Caco-2 (cell line): Measurements from ENCODE around the gene TACR1. TPM values are rescaled to one million over a fixed set of nuclear protein-coding genes. Genes with fewer than 3 reads are reported as not detected.
"Not testable (repeated sequence)": the region's sequence is repeated elsewhere in the genome, so short reads cannot be mapped to it uniquely, and the experiment has no call there.

ENCODE experiments used
- BruUV-seq: library from RNA; stranded (reverse); fragments of 400-500 nt; replicated peaks from 2 replicates; lab custom pipeline; 2021; lab: Mats Ljungman, UMichigan
- CTCF ChIA-PET: fragments of 300-600 bp; sonication (Branson Sonifier 250); formaldehyde crosslinking; loops from one replicate; lab custom pipeline; 2022; ENCODE audit warnings: antibody characterized with exemption; lab: Charles Lee
- POLR2A ChIA-PET: fragments of 300-600 bp; sonication (Branson Sonifier 250); formaldehyde crosslinking; loops from one replicate; lab custom pipeline; 2022; ENCODE audit warnings: antibody characterized with exemption; lab: Charles Lee
- DNase-seq, 2 experiments: peaks; one replicate each; pipeline versions ENCODE4 v3.0.0 to v3.0.0-alpha.2; 2020 to 2022
- H3K27me3 ChIP-seq: replicated peaks from 2 replicates; pipeline ENCODE4 v1.6.0; 2011; ENCODE audit warnings: low read length; ENCODE audit not compliant: control insufficient read depth, insufficient read depth
- H3K36me3 ChIP-seq: 2 replicates; pipeline ENCODE4 v1.5.1; 2011; ENCODE audit warnings: low read length; ENCODE audit not compliant: control insufficient read depth, insufficient read depth
- H3K4me1 ChIP-seq: fragments of 250-450 bp; sonication (Bioruptor Pico); 2 replicates; pipeline ENCODE4 v1.5.1; 2020; ENCODE audit warnings: mild to moderate bottlenecking
- H3K4me3 ChIP-seq: 2 replicates; pipeline ENCODE4 v1.5.1; 2011; ENCODE audit warnings: low read depth, mild to moderate bottlenecking, control low read depth, low read length
- H3K9me3 ChIP-seq: fragments of 250-450 bp; sonication (Bioruptor Pico); 2 replicates; pipeline ENCODE4 v1.5.1; 2020; ENCODE audit warnings: mild to moderate bottlenecking, moderate library complexity
- H3K27ac Mint-ChIP-seq: one replicate; pipeline ENCODE4 v1.8.0; 2022; ENCODE audit warnings: mixed read lengths; ENCODE audit not compliant: unreplicated experiment
- H3K27me3 Mint-ChIP-seq: one replicate; pipeline ENCODE4 v1.8.0; 2022; ENCODE audit warnings: mixed read lengths; ENCODE audit not compliant: insufficient read depth, unreplicated experiment
- H3K36me3 Mint-ChIP-seq: one replicate; pipeline ENCODE4 v1.8.0; 2022; ENCODE audit warnings: mild to moderate bottlenecking, mixed read lengths; ENCODE audit not compliant: insufficient read depth, unreplicated experiment
- H3K4me1 Mint-ChIP-seq: one replicate; pipeline ENCODE4 v1.8.0; 2022; ENCODE audit warnings: low read depth, mixed read lengths; ENCODE audit not compliant: unreplicated experiment
- H3K4me3 Mint-ChIP-seq: one replicate; pipeline ENCODE4 v1.8.0; 2022; ENCODE audit warnings: mild to moderate bottlenecking, moderate library complexity, mixed read lengths; ENCODE audit not compliant: unreplicated experiment
- H3K9me3 Mint-ChIP-seq: one replicate; pipeline ENCODE4 v1.8.0; 2022; ENCODE audit warnings: mixed read lengths; ENCODE audit not compliant: unreplicated experiment
- CTCF ChIP-seq, 2 experiments: fragments of 200-600 bp in 1 of 2; IDR thresholded peaks; 1 replicate in 1 of 2; 2 replicates in 1 of 2; pipeline versions ENCODE4 v1.5.1 to v1.8.0; 2011 to 2022; ENCODE audit warnings: antibody characterized with exemption in 1 of 2, control low read depth in 1 of 2, inconsistent platforms in 1 of 2, low read depth in 1 of 2, low read length in 1 of 2, mild to moderate bottlenecking in 1 of 2, moderate library complexity in 1 of 2; ENCODE audit not compliant: insufficient read depth in 1 of 2, severe bottlenecking in 1 of 2, unreplicated experiment in 1 of 2
- intact Hi-C: fragments of 100-400 bp; cut with micrococcal nuclease; formaldehyde crosslinking; loops from one replicate; pipeline ENCODE4 v1.10.0; 2022; ENCODE audit not compliant: unreplicated experiment
- total RNA-seq: library from RNA; stranded (reverse); gene quantifications from 2 replicates; pipeline ENCODE4 v1.2.3, GENCODE V29; 2022

Gene TACR1
- total RNA-seq, 1 experiment from 2014 or later: 0.07 TPM

DNA sequence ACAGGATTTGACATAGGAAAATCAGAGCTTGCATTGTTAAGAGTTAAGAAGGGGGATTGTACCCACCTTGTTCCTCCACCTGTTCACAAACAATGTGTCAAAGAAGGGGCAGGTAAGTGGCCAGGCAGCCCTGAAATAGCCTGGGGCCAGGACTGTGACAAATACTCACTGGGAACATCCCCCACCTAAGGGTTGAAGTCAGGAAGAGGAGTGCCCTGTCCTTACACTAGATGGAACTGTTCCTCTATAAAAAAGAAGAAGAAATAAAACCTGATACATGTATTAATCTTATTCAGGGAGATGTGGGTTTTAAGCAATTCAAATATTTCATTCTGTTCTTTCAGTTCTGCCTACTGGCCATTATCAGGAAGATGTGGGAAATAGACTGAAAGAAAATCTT is 41.9 kb downstream of the TACR1 start:
- peaks cover 6% of the 10 kb centered on the region for H3K27me3 Mint-ChIP-seq
- ChIA-PET POLR2A (no interaction called here), CTCF (interaction anchor here (1.3 kb wide), 1 partner anchor 42 kb away, joined by 3 read pairs; the partner anchor contains the start of gene TACR1)
- Histone ChIP-seq H3K27me3 (no peaks in the 10 kb centered on the region), H3K9me3 (no peaks in the 10 kb centered on the region), H3K4me3 (no peak overlapping the region), H3K4me1 (peaks cover 20% of the 10 kb centered on the region), H3K36me3 (no peaks in the 10 kb centered on the region)
- peaks cover 8% of the 10 kb centered on the region for H3K4me1 Mint-ChIP-seq
- no peak overlapping the region for H3K27ac Mint-ChIP-seq
- no peak for DNase-seq
- no peaks in the 10 kb centered on the region for H3K9me3 Mint-ChIP-seq
- intact Hi-C loops: no loop called here
- H3K4me3 Mint-ChIP-seq: no peak overlapping the region
- TF ChIP-seq CTCF (IDR thresholded peaks at IDR 0.05; ENCODE audit: insufficient read depth in 1 of 2, low read depth in 1 of 2, low read length in 1 of 2, severe bottlenecking in 1 of 2, unreplicated experiment in 1 of 2): peak in 1 of 2 experiments; percentile 5
- BruUV-seq: no TSS peak
- no peaks in the 10 kb centered on the region for H3K36me3 Mint-ChIP-seq

DNA sequence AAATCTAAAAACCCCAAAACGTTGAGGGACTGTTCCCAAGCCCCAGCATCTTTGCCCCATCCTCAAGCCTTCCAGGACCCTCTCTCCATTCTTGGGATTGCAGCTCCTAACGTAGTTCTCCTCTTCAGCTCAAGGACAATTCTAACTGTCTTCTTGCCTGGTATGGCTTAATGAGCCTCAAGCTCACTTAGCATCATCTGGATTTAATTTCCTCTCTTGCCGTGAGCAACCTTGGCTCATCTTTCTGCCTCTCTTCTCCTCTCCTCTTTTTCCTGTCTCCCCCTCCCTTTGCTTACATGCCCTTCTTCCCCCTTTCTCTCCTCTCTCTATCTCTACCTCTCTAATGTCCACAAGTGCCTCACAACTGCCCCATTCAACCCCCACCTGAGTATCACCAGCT is 44.2 kb downstream of the TACR1 start:
- H3K27ac Mint-ChIP-seq: no peak overlapping the region
- H3K4me1 Mint-ChIP-seq: peaks cover 8% of the 10 kb centered on the region
- DNase-seq: no peak
- no peaks in the 10 kb centered on the region for H3K9me3 Mint-ChIP-seq
- H3K27me3 ChIP-seq: no peaks in the 10 kb centered on the region
- no peak overlapping the region for H3K4me3 Mint-ChIP-seq
- intact Hi-C loops: no loop called here
- no peaks in the 10 kb centered on the region for H3K9me3 ChIP-seq
- H3K27me3 Mint-ChIP-seq: no peaks in the 10 kb centered on the region
- TF ChIP-seq CTCF (IDR thresholded peaks at IDR 0.05; ENCODE audit: insufficient read depth in 1 of 2, low read depth in 1 of 2, low read length in 1 of 2, severe bottlenecking in 1 of 2, unreplicated experiment in 1 of 2): no peak
- no TSS peak for BruUV-seq
- ChIA-PET POLR2A (no interaction called here), CTCF (no interaction called here)
- H3K4me3 ChIP-seq: no peak overlapping the region
- H3K36me3 Mint-ChIP-seq: no peaks in the 10 kb centered on the region
- H3K36me3 ChIP-seq: no peaks in the 10 kb centered on the region
- H3K4me1 ChIP-seq: peaks cover 20% of the 10 kb centered on the region

- H3K27me3 Mint-ChIP-seq: no peaks in the 10 kb centered on the region
- Histone ChIP-seq H3K9me3 (no peaks in the 10 kb centered on the region), H3K27me3 (no peaks in the 10 kb centered on the region), H3K36me3 (no peaks in the 10 kb centered on the region), H3K4me1 (peaks cover 20% of the 10 kb centered on the region), H3K4me3 (no peak overlapping the region)
- peaks cover 8% of the 10 kb centered on the region for H3K4me1 Mint-ChIP-seq
- CTCF ChIA-PET: interaction anchor here (0.5 to 1.7 kb wide), 3 partner anchors 11 to 88 kb away, joined by 3 to 5 read pairs (median 4); no protein-coding TSS in a partner anchor
- DNase-seq: peak; percentile 50 to 60
- H3K36me3 Mint-ChIP-seq: no peaks in the 10 kb centered on the region
- no peaks in the 10 kb centered on the region for H3K9me3 Mint-ChIP-seq
- H3K4me3 Mint-ChIP-seq: no peak overlapping the region
- no peak for TF ChIP-seq CTCF (IDR thresholded peaks at IDR 0.05; ENCODE audit: insufficient read depth in 1 of 2, low read depth in 1 of 2, low read length in 1 of 2, severe bottlenecking in 1 of 2, unreplicated experiment in 1 of 2)
- H3K27ac Mint-ChIP-seq: no peak overlapping the region
- no TSS peak for BruUV-seq
- intact Hi-C loops: loop anchor here (2.0 to 5.0 kb wide), 3 partner anchors 44 to 88 kb away; partner anchors contain the start of gene TACR1
- POLR2A ChIA-PET: no interaction called here
Observed at GRCh38 chr2:75153221-75153620, 46.1 kb downstream of the TACR1 start.

- intact Hi-C loops: loop anchor here (2.0 to 5.0 kb wide), 3 partner anchors 45 to 87 kb away; partner anchors contain the start of gene TACR1
- H3K9me3 ChIP-seq, DNase-seq, H3K27me3 Mint-ChIP-seq, POLR2A ChIA-PET, H3K27ac Mint-ChIP-seq, BruUV-seq, H3K36me3 Mint-ChIP-seq, H3K9me3 Mint-ChIP-seq, H3K36me3 ChIP-seq, H3K4me3 Mint-ChIP-seq, H3K27me3 ChIP-seq, CTCF ChIA-PET, H3K4me3 ChIP-seq, H3K4me1 Mint-ChIP-seq: not testable (repeated sequence)
- H3K4me1 ChIP-seq: peaks cover 20% of the 10 kb centered on the region
Observed at GRCh38 chr2:75152243-75152642, 47.1 kb downstream of the TACR1 start.

GRCh38 chr2:75147884-75148283 is 51.4 kb downstream of the TACR1 start:
- CTCF ChIA-PET: interaction anchor here (0.7 kb wide), 1 partner anchor 299 kb away, joined by 3 read pairs; no protein-coding TSS in a partner anchor
- H3K4me1 Mint-ChIP-seq, H3K4me3 ChIP-seq, H3K27me3 ChIP-seq, BruUV-seq, H3K4me3 Mint-ChIP-seq, H3K4me1 ChIP-seq, intact Hi-C loops, H3K27ac Mint-ChIP-seq, H3K9me3 ChIP-seq, H3K9me3 Mint-ChIP-seq, H3K36me3 Mint-ChIP-seq, H3K36me3 ChIP-seq, POLR2A ChIA-PET, H3K27me3 Mint-ChIP-seq, DNase-seq: not testable (repeated sequence)
